PFSK-1 (cell line): ENCODE data around the gene TNIP1.

Experiments used
- POLR2AphosphoS5 ChIP-seq: IDR thresholded peaks from 2 replicates; pipeline ENCODE4 v1.6.1; 2012; ENCODE audit warnings: low read depth, mild to moderate bottlenecking, control low read depth, low read length, moderate library complexity
- SIN3A ChIP-seq: IDR thresholded peaks from 2 replicates; pipeline ENCODE4 v1.6.1; 2012; ENCODE audit warnings: mild to moderate bottlenecking, low read length, moderate library complexity, borderline replicate concordance; ENCODE audit not compliant: insufficient read depth
- TF ChIP-seq, protein P1 (sequence below), 2 experiments: IDR thresholded peaks; 2 replicates each; pipeline versions ENCODE4 v1.6.1 to v1.8.0; 2011 to 2012; ENCODE audit warnings: low read depth in 2 of 2, low read length in 2 of 2, control low read depth in 1 of 2, inconsistent platforms in 1 of 2, mild to moderate bottlenecking in 1 of 2, moderate library complexity in 1 of 2; ENCODE audit not compliant: insufficient read depth in 1 of 2

- no peak for TF ChIP-seq POLR2AphosphoS5
- no peak for TF ChIP-seq SIN3A
- TF ChIP-seq, protein P1, sequence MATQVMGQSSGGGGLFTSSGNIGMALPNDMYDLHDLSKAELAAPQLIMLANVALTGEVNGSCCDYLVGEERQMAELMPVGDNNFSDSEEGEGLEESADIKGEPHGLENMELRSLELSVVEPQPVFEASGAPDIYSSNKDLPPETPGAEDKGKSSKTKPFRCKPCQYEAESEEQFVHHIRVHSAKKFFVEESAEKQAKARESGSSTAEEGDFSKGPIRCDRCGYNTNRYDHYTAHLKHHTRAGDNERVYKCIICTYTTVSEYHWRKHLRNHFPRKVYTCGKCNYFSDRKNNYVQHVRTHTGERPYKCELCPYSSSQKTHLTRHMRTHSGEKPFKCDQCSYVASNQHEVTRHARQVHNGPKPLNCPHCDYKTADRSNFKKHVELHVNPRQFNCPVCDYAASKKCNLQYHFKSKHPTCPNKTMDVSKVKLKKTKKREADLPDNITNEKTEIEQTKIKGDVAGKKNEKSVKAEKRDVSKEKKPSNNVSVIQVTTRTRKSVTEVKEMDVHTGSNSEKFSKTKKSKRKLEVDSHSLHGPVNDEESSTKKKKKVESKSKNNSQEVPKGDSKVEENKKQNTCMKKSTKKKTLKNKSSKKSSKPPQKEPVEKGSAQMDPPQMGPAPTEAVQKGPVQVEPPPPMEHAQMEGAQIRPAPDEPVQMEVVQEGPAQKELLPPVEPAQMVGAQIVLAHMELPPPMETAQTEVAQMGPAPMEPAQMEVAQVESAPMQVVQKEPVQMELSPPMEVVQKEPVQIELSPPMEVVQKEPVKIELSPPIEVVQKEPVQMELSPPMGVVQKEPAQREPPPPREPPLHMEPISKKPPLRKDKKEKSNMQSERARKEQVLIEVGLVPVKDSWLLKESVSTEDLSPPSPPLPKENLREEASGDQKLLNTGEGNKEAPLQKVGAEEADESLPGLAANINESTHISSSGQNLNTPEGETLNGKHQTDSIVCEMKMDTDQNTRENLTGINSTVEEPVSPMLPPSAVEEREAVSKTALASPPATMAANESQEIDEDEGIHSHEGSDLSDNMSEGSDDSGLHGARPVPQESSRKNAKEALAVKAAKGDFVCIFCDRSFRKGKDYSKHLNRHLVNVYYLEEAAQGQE (IDR thresholded peaks at IDR 0.05; ENCODE audit: insufficient read depth in 1 of 2, low read depth in 2 of 2, low read length in 2 of 2), result no peak
Measured at GRCh38 chr5:151110122-151110681, 29.4 kb upstream of the TNIP1 start.
